Activated CD8-positive, alpha-beta memory T cell treated with anti-CD3 and anti-CD28 coated beads, Interleukin-2, amount 50 U/mL, for 24 hours (primary cell): ENCODE data around the gene ATG16L2.

Experiments used
- DNase-seq: peaks from one replicate; pipeline ENCODE4 v3.0.0-alpha.2; 2020; ENCODE audit errors: extremely low read depth

Gene ATG16L2

DNA sequence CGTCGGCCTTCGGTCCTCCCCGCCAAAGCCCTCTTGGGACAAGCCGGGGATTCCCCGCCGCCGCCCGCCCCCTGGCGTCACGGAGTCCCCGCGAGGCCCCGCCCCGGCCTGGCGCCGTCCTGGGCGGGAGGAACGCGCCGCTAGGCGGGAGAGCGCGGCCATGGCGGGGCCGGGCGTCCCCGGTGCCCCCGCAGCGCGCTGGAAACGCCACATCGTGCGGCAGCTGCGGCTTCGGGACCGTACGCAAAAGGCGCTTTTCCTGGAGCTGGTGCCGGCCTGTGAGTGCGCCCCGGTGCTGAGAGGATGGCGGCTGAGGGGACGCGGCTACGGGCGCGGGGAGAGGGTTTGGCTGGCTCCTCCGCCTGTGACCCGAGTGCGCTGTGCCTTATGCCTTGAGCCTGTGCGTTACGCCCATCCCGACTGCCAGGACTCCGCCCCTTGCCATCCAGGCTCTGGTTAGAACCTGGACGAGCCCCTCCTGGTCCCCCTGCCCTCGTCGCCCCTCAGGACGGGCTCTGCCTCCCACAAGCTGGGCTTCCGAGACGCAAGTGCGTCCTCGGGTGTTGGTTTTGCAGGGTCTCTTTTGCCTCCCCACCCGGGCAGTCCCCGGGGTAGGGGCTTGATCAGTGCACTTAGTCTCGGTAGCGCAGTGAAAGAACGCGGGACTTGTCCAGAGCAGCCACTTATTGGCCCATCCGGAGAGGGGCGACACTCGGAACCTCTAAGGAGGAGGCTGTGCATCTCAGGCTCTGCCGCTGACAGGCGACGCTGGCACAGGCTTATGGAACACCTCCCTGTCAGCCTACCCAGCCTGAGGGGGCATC lies at the start of gene ATG16L2:
ATG16L2 (plus strand) TSS at position 126 of the 824 bp plus-strand sequence; CDS start at position 161, 35 bp downstream.
- DNase-seq, result peak; percentile 20

DNA sequence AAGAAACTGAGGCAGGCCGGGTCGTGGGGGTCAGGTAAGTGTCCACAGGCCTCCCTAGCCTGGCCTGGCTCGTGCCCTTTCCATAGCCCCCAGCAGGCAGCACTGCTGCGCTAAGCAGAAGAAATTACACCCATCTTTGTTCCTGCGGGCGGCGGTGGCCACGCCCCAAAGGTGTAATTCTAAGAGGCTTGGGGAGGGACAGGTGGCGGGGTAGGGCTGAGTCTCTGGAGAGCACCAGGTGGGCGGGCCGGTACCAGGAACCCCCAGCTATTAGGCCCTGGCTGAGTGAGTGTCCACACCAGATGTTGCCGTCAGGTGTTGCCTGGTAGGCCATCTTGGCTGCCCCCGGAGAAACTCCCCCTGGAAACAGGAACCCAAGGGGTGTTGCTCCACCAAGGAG lies 49.7 kb upstream of the ATG16L2 start:
- DNase-seq, result no peak

DNA sequence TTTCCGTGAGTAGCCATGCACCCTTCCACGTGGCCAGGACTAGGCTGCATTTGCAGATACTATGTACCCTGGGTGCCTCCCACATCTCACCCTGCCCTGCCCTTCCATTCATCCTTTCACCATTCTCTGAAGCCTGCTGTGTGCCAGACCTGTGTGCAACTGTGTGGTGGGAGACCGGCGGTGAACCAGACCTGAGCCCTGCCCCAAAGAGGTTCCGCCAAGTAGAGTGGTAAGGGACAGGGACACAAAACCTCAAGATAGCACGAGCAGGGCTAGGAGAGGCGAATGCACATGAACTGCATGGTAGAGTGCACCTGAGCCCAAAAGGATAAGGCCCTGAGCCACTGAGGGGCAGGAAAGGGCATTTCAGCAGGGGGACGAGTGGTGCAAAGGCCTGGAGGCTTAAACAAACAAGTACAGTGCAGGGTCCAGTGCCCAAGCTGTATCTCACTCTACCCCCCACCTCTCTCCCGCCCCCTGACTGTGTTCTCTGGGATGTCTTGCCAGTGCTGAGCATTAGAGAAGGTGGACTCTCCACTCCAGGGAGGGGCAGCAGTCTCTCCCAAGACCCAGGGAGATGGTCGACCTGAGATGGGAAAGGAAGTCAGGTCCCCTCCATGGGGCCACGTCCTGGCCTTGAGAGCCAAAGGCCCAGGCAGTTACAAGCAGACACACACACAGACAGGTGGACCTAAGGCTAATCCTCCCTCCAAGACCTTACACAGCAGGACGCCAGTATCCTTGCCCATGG lies 47.9 kb upstream of the ATG16L2 start:
- no peak for DNase-seq

- no peak for DNase-seq
Measured at GRCh38 chr11:72767203-72768062, 46.8 kb upstream of the ATG16L2 start.

- no peak for DNase-seq
Measured at GRCh38 chr11:72768581-72768980, 45.6 kb upstream of the ATG16L2 start.

DNA sequence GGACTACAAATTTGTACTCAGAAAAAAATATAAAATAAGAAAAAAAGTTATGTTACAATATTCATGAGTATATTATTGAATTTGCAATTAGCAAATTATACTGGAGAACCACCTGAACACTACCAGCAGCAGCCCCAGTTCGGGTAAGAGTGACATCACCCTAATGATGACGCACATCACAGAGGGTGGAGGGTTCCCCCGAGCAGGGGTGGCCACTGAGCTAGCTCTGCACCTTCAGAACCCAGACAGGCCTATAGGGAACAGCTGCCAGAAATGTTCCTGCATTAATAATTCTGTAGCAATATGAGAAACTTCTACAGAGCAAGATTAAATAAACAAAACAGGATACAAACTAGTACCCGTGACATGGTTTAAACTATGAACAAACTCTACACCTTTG lies 44.5 kb upstream of the ATG16L2 start:
- DNase-seq, result no peak

DNA sequence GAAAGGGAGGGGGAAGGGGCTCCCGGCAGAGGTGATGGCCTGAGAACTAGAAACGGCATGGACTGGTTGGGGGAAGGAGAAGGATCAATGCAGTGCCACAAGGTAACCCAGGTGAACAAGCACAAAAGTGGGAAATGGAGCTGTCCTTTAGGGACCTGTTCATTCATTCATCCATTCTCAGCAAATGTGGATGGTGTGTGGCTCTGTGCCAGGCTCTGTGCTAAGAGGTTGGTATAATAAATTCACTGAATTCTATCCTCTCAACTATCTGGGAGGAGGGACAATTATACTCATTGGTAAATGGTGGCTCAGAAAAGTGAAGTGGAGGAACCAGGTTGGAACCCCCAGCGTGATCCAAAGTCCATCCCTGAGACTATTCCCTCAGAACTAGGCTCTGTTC lies 43.4 kb upstream of the ATG16L2 start:
- DNase-seq, result no peak

DNA sequence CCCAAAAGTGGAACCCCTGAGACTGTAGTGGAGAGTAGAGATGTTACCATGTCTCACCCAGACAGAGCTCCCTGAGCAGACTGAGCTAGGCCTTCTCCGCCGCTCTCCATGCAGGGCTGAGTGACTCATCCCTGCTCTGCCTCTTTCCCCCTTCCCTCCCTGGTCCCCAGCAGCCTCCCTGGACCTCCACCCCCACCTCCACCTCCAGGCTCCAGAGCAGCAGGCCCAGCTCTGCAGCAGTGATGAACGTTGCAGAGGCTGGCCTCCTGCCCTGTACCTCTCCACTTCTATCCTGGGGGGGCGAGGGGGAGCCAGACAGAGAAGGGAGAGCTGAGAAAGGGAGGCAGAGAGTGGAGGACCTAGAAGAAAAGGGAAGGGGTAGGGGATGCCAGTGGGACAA lies 42.7 kb upstream of the ATG16L2 start:
- DNase-seq, result no peak

DNA sequence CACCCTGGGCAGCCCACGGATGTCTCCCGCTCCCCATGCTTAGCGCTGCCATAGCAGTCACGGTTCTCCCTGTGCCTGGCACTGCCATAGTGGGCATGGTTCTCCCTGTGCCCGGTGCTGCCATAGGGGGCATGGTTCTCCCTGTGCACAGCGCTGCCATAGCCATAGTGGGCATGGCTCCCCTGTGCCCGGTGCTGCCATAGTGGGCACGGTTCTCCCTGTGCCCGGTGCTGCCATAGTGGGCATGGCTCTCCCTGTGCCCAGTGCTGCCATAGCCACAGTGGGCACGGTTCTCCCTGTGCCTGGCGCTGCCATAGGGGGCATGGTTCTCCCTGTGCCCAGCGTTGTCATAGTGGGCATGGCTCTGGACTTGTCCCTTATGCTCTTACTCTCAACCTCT lies 42.2 kb upstream of the ATG16L2 start:
- DNase-seq, result no peak

GRCh38 chr11:72773291-72773690 lies 40.9 kb upstream of the ATG16L2 start:
- DNase-seq, result no peak

GRCh38 chr11:72773696-72774095 lies 40.5 kb upstream of the ATG16L2 start:
- DNase-seq, result no peak

DNA sequence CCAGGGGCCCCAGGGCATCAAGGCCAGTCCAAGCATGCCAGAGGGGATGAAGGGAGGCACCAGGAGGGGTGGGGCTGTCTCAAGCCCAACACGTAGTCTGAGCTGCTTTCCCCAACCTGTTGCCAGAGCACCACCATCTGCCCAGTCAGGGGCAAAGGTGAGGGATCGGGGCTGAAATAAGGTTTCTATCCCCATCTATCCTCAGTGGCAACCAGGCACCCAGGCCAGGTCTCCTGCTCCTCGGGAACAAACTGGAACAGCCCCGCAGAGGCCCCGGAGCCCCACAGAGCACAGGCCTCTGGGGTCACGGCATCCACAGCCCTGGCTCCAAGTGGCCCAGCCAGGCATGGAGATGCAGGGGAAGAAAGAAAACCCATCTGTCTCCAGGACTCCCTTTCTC lies 39.7 kb upstream of the ATG16L2 start:
- DNase-seq, result no peak

GRCh38 chr11:72775288-72776110 lies 38.7 kb upstream of the ATG16L2 start:
- DNase-seq, result no peak

- no peak for DNase-seq
Measured at GRCh38 chr11:72776117-72776843, 37.9 kb upstream of the ATG16L2 start.

- DNase-seq, result no peak
Measured at GRCh38 chr11:72776844-72777754, 37.1 kb upstream of the ATG16L2 start.

DNA sequence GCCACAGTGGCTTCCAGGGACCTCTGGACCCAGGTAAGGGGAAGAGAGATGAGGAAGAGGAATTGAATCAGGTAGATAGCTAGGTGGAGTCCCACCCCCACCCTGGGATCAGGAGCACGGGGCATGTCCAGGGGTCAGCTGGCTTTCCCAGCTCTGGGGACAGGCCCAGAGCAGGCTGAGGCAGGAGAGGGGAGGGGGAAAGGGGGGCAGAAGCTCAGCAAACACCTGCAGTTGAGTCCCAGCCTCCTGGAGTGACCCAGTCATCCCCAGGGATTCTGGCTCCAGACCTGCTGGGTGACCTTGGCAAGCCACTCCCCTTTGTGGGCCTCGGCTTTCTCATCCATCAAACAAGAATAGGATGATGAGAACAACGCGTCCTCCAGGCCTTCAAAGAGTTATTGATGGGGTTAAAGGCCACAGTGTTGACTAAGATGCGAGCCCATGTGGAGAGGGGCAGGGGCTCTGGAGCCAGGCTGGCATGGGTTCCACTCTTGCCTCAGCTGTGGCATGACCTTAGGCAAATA lies 36.4 kb upstream of the ATG16L2 start:
- no peak for DNase-seq

DNA sequence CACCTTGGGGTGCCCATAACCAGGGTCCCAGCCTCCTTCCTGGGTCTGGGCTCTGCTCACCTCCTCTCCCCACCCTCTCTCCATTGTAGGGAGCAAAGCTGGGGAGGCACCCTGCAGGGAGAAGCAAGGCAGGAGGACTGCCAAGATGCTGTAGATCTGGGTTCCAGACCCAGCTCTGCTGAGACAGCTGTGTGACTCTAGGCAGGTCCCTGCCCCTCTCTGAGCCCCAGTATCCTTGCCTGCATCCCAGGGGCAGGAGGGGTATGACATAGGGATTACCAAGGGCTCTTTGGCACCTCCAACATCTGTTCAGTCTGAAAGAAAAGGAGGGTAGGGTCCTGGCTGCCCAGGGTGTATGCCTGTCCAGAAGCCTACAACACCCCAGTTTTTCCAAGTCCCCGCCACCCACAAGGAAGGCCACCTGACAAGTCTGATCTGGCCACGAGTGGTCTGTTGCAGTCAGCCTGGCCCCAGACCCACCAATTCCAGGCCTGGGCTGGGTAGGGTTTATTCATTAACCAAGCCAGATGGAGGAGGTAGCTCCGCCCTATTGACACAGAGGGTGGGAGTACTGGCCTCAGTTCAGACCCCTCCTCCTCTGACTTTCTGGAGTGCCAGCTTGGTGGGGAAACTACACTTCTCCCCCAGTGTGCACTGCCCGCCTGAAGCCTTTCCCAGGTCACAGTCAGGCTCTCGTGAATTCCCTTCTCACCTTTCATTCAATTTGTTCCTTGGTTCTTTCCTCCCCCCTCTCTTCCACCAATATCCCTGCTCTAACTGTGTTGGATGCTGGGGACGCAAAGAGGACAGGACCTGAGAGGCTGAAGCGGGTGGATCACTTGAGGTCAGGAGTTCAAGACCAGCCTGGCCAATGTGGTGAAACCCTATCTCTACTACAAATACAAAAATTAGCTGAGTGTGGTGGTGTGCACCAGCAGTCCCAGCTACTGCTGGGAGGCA lies 35.4 kb upstream of the ATG16L2 start:
- no peak for DNase-seq

GRCh38 chr11:72779495-72780128 lies 34.6 kb upstream of the ATG16L2 start:
- no peak for DNase-seq
